OCI-LY3 (cell line): Measurements from ENCODE around the gene SLC12A5.

Experiments used
- H2AFZ ChIP-seq: fragments of 200-600, 300-600 bp; shearing (Covaris generic); 2 replicates; pipeline ENCODE4 v1.6.0; 2014; ENCODE audit warnings: antibody characterized with exemption, low read depth, low read length
- H3K27ac ChIP-seq: fragments of 200-600, 300-600 bp; sonication (generic); 2 replicates; pipeline ENCODE4 v1.5.1; 2014; ENCODE audit warnings: mild to moderate bottlenecking, low read length, moderate library complexity, mixed read lengths
- H3K27me3 ChIP-seq: fragments of 200-600, 300-600 bp; sonication (generic); 2 replicates; pipeline ENCODE4 v1.6.1; 2014; ENCODE audit warnings: low read depth, low read length, mixed read lengths
- H3K36me3 ChIP-seq: fragments of 200-600, 300-600 bp; sonication (generic); replicated peaks from 2 replicates; pipeline ENCODE3; 2014; ENCODE audit warnings: low read depth, low read length, mixed read lengths
- H3K4me1 ChIP-seq: fragments of 300-600, 200-600 bp; sonication (generic); 2 replicates; pipeline ENCODE4 v1.6.1; 2014; ENCODE audit warnings: low read length, mixed read lengths
- H3K4me2 ChIP-seq: fragments of 200-600, 300-600 bp; sonication (generic); 2 replicates; pipeline ENCODE4 v1.6.1; 2014; ENCODE audit warnings: low read length, mixed read lengths
- H3K4me3 ChIP-seq: fragments of 300-600, 200-600 bp; sonication (generic); 2 replicates; pipeline ENCODE4 v1.5.1; 2014; ENCODE audit warnings: antibody characterized with exemption, mild to moderate bottlenecking, low read length, moderate library complexity
- H3K79me2 ChIP-seq: fragments of 300-600, 200-600 bp; shearing (Covaris generic); 2 replicates; pipeline ENCODE4 v1.6.1; 2014; ENCODE audit warnings: mild to moderate bottlenecking, low read length, mixed read lengths
- H3K9ac ChIP-seq: fragments of 300-600, 200-600 bp; shearing (Covaris generic); 2 replicates; pipeline ENCODE4 v1.6.0; 2014; ENCODE audit warnings: mild to moderate bottlenecking, low read length, moderate library complexity
- H3K9me3 ChIP-seq: fragments of 200-600, 300-600 bp; shearing (Covaris generic); 2 replicates; pipeline ENCODE4 v1.6.1; 2014; ENCODE audit warnings: low read length, mixed read lengths; ENCODE audit not compliant: insufficient read depth
- H4K20me1 ChIP-seq: fragments of 200-600, 300-600 bp; sonication (generic); 2 replicates; pipeline ENCODE4 v1.6.1; 2016; ENCODE audit warnings: low read length, mixed read lengths; ENCODE audit not compliant: insufficient read depth
- CTCF ChIP-seq: fragments of 200-600, 300-600 bp; sonication (generic); IDR thresholded peaks from 2 replicates; pipeline ENCODE4 v1.5.1; 2014; ENCODE audit warnings: antibody characterized with exemption, low read length, low read depth
- EZH2phosphoT487 ChIP-seq: fragments of 200-600 bp; shearing (Covaris generic); IDR thresholded peaks from 2 replicates; pipeline ENCODE4 v1.6.1; 2018; ENCODE audit warnings: antibody characterized with exemption, mixed run types, low read depth

SLC12A5 gene

GRCh38 chr20:46078954-46079353 lies 49.9 kb downstream of the SLC12A5 start:
- Histone ChIP-seq H3K9ac (no peak overlapping the region), H3K36me3 (peaks cover 49% of the 10 kb centered on the region), H3K27me3 (no peaks in the 10 kb centered on the region), H3K27ac (no peak overlapping the region), H3K79me2 (peaks cover 89% of the 10 kb centered on the region), H2AFZ (no peak overlapping the region), H3K4me1 (no peaks in the 10 kb centered on the region; the same call in 1 of the 2 replicates), H3K9me3 (no peaks in the 10 kb centered on the region), H3K4me3 (no peak overlapping the region), H3K4me2 (no peak overlapping the region), H4K20me1 (peaks cover 89% of the 10 kb centered on the region)
- TF ChIP-seq EZH2phosphoT487 (no peak), CTCF (no peak)

- Histone ChIP-seq H2AFZ (no peak overlapping the region), H3K27ac (no peak overlapping the region), H3K79me2 (peaks cover 97% of the 10 kb centered on the region), H3K27me3 (no peaks in the 10 kb centered on the region), H3K9ac (no peak overlapping the region), H3K9me3 (no peaks in the 10 kb centered on the region), H3K4me3 (no peak overlapping the region), H3K36me3 (peaks cover 28% of the 10 kb centered on the region), H3K4me2 (no peak overlapping the region), H3K4me1 (peaks cover 3% of the 10 kb centered on the region), H4K20me1 (peaks cover 96% of the 10 kb centered on the region)
- TF ChIP-seq CTCF (no peak), EZH2phosphoT487 (no peak)
These were observed 52.1 kb downstream of the SLC12A5 start for GRCh38 chr20:46081074-46081473.

GRCh38 chr20:46083101-46083500 lies 54.1 kb downstream of the SLC12A5 start:
- no peak overlapping the region for H3K4me2 ChIP-seq
- no peak overlapping the region for H3K4me3 ChIP-seq
- H3K9me3 ChIP-seq = no peaks in the 10 kb centered on the region
- peaks cover 99% of the 10 kb centered on the region for H4K20me1 ChIP-seq
- no peak overlapping the region for H3K27ac ChIP-seq
- peaks cover 100% of the 10 kb centered on the region for H3K79me2 ChIP-seq
- no peaks in the 10 kb centered on the region for H3K27me3 ChIP-seq
- H3K36me3 ChIP-seq = peaks cover 16% of the 10 kb centered on the region
- TF ChIP-seq EZH2phosphoT487 = no peak
- no peak for TF ChIP-seq CTCF
- peaks cover 23% of the 10 kb centered on the region for H3K4me1 ChIP-seq
- no peak overlapping the region for H2AFZ ChIP-seq
- H3K9ac ChIP-seq = no peak overlapping the region

GRCh38 chr20:46083531-46084061 lies 54.6 kb downstream of the SLC12A5 start:
- Histone ChIP-seq H3K27ac (no peak overlapping the region), H3K79me2 (peaks cover 100% of the 10 kb centered on the region), H3K36me3 (peaks cover 11% of the 10 kb centered on the region), H3K4me1 (peaks cover 28% of the 10 kb centered on the region), H3K4me3 (no peak overlapping the region), H3K27me3 (no peaks in the 10 kb centered on the region), H4K20me1 (peaks cover 99% of the 10 kb centered on the region), H3K4me2 (no peak overlapping the region), H3K9me3 (no peaks in the 10 kb centered on the region), H2AFZ (no peak overlapping the region), H3K9ac (no peak overlapping the region)
- TF ChIP-seq CTCF (no peak), EZH2phosphoT487 (no peak)
